Eye (tissue), 1 donor: ENCODE results near the gene CSN1S1.
A peak's percentile ranks its signal among the peaks of the same experiment; 100 is the strongest.
"Not testable (repeated sequence)": the region's sequence is repeated elsewhere in the genome, so short reads cannot be mapped to it uniquely, and the experiment has no call there.

Experiments
- DNase-seq: peaks from one replicate; pipeline ENCODE4 v3.0.0-alpha.2; 2015

Gene CSN1S1

GRCh38 chr4:69930768-69931167 lies at the start of gene CSN1S1:
CSN1S1 (plus strand) TSS chr4:69931068; CDS start chr4:69932556, 1,488 bp downstream.
- no peak for DNase-seq

GRCh38 chr4:69881173-69881773 lies 49.6 kb upstream of the CSN1S1 start:
- peak; percentile 66 for DNase-seq

- no peak for DNase-seq
Measured at GRCh38 chr4:69882150-69882549, 48.7 kb upstream of the CSN1S1 start.

- no peak for DNase-seq
Measured at GRCh38 chr4:69888336-69888735, 42.5 kb upstream of the CSN1S1 start.

- DNase-seq, result no peak
Measured at GRCh38 chr4:69894186-69894585, 36.7 kb upstream of the CSN1S1 start.

GRCh38 chr4:69894721-69895120 lies 36.1 kb upstream of the CSN1S1 start:
- no peak for DNase-seq

GRCh38 chr4:69896530-69897116 lies 34.2 kb upstream of the CSN1S1 start:
- DNase-seq, result no peak

- DNase-seq, result no peak
Measured at GRCh38 chr4:69907151-69907550, 23.7 kb upstream of the CSN1S1 start.

GRCh38 chr4:69909195-69909594 lies 21.7 kb upstream of the CSN1S1 start:
- DNase-seq, result no peak

- no peak for DNase-seq
Measured at GRCh38 chr4:69910016-69910782, 20.7 kb upstream of the CSN1S1 start.

- DNase-seq, result no peak
Measured at GRCh38 chr4:69920874-69921273, 10.0 kb upstream of the CSN1S1 start.

- not testable (repeated sequence) for DNase-seq
Measured at GRCh38 chr4:69923782-69924410, 7.0 kb upstream of the CSN1S1 start.

GRCh38 chr4:69934150-69934549 lies 3.3 kb downstream of the CSN1S1 start:
- no peak for DNase-seq

- DNase-seq, result no peak
Measured at GRCh38 chr4:69936566-69936965, 5.7 kb downstream of the CSN1S1 start.

GRCh38 chr4:69951602-69952001 lies 20.7 kb downstream of the CSN1S1 start:
- DNase-seq, result no peak

- no peak for DNase-seq
Measured at GRCh38 chr4:69957209-69957608, 26.3 kb downstream of the CSN1S1 start.

GRCh38 chr4:69965628-69966027 lies 34.8 kb downstream of the CSN1S1 start, which contains the start of gene CSN2:
CSN2 (minus strand) TSS chr4:69965728; CDS start chr4:69960995, 4,733 bp downstream.
- no peak for DNase-seq

GRCh38 chr4:69970071-69970470 lies 39.2 kb downstream of the CSN1S1 start:
- no peak for DNase-seq

- no peak for DNase-seq
Measured at GRCh38 chr4:69974631-69975030, 43.8 kb downstream of the CSN1S1 start.

- no peak for DNase-seq
Measured at GRCh38 chr4:69977582-69977981, 46.7 kb downstream of the CSN1S1 start.

GRCh38 chr4:69984030-69984443 lies 53.2 kb downstream of the CSN1S1 start:
- DNase-seq, result peak; percentile 30

- no peak for DNase-seq
Measured at GRCh38 chr4:69986663-69987062, 55.8 kb downstream of the CSN1S1 start.

- no peak for DNase-seq
Measured at GRCh38 chr4:69991016-69991415, 60.1 kb downstream of the CSN1S1 start.

GRCh38 chr4:69994782-69995181 lies 63.9 kb downstream of the CSN1S1 start:
- no peak for DNase-seq
